Measurements from ENCODE around the gene USP44.

Gene USP44

DNA sequence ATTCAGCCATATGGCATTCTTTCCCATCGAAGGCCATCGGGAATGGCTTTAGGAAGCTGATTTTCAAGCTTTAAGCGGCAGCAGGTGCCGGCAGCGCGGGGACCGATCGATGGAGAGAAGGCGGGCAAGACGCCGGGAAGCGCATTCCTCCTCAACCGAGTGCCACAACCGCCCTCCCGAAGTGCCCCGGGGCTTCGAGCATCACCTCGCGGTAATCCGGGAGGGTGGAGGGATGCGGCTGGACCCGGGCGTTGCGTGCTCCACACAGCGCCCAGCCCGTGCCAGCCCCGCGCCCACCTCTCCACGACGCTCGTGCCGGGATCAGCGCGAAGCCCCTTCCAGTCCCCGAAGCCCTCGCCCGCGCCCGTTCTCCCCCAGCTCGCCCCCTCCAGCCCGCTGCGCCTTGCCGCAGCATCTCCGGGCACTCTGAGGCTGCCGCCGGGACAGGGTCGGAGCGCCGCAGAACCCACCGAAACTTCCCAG lies 3.2 kb downstream of the USP44 start:
- no peak for DNase-seq

DNA sequence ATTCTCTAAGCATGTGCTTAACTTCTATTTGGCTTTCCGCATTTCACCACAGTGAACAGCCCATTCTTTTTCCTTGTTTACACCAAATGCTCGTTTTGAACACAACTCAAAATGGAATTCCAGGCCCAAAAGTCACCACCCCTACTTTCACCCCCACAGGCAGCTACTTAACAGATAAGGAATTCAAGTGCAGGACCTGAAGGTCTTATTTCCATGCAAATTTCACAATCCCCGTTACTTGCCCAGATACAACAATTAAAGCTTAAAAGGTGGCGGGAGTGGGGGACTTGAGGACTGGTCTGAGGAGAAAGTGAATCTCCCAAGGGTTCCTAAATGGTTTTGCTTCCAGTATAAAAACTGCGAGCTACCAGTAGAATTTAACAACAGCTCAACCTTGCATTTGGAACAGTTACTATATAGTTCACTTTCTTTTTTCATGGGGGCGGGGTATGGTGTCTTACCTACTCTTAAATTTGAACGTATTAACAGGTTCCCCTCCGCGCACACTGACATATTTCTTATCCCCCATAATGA lies 3.7 kb downstream of the USP44 start:
- DNase-seq = peak; percentile 25

DNA sequence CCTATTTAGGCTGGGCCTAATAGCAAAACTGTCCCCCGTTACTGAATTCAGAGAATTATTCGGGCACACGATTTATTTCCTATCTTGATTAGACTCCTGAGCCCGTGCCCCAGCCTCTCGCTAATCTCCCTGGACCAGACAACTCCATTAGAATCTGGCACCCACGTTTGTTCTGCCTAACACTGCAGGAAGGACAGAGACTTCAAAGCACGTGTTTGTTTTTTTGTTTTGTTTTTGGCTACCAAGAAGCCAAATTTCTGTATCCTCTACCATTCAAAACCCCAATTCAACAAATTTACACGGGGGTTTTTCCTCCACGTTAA lies 4.8 kb downstream of the USP44 start:
- no peak for DNase-seq

DNA sequence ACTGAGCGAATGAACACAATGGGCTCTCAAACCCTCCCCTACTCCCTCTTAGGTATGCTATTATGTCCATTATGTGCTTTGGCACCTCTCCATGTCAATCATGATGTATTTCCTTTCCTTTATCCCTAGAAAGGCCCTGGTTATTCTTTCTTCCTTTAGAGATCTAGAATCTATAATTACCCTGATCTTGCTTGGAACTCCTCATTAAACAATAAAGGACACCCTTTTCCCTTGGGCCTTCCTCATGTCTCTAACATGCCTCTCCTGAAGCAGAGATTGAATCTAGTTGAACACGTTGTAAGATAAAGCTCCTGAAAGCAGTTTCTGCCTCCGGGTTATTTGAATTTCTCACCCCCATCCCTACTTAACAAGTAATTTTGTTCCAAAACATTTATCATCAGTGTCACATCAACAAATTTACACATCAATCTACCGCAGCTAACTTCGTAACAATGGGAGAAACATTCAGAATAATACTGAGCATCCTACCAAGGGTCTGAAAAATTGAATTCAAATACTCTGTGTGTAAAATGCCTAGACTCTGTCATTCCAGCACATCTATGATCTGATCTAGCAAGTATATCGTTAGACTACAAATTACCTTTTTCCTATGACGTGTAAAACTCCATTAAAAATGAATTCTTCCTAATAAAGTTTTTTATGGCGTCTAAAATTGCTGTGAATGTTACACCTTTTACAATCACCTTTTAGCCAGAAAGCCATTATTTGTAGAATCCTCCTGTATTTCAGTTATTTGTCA lies 5.4 kb downstream of the USP44 start:
- no peak for DNase-seq

DNA sequence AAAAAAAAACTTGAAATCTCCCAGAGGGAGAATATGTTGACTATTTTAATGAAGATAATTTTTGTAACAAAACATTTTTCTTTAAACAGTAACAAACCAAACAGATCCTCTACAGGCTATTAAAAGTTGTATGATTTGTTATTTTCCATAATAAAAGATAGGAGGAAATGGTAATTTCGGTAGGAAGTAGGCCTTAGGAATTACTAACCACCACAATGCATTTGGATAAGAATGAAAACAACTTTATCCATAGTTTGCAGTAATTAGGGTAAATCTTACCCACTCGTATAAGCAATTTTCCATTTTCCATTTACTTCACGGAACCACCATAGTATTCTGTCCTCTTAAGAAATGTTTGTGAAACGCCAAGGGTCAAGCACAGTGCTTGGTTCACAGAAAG lies 6.0 kb downstream of the USP44 start:
- DNase-seq = no peak

DNA sequence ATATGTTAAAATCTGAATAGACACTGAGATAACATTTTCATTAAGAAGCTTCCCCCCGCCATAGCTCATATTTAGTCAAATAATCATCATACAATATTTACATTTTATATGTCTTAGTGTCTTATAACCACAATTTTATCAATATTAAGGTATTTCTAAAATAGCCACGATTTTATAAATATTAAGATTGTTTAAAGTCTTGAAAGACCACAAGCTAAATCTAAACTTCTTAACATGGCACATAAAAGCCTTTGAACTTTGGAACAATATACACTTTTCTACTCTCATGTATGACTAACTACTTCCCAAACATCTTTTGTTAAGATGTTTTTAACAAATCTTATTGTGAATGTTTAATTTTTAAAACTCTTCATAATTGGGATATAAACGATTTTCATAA lies 6.5 kb downstream of the USP44 start:
- DNase-seq = no peak

DNA sequence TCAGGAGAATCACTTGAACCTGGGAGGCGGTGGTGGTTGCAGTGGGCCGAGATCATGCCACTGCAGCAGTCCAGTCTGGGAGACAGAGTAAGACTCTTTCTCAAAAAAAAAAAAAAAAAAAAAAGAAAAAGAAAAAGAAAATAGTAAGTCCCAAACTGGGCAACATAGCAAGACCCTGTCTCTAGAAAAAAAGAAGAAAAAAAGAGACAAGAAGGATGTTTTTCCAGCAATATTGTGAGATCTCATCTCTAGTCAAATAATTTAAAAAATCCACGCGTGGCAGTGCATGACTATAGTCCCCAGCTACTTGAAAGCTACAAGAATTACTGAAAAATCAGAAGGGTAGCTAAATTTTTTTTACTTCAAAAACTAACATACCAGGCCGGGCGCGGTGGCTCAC lies 8.0 kb downstream of the USP44 start:
- no peak for DNase-seq

DNA sequence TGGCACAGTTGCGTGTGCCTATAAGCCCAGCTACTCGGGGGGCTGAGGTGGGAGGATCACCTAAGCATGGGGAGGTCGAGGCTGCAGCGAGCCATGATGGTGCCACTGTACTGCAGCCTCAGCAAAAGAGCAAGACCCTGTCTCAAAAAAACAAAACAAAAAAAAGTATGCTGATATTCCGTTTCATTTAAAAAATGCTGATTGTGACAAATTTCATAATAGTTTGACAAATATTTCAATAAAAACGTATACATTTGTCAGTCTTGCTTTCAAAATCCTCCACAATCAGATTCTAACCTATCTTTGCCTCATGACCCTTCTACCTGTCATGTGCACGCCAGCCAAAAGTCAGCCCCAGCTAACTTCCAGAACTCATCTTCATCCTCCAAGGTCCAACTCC lies 9.8 kb downstream of the USP44 start:
- no peak for DNase-seq

DNA sequence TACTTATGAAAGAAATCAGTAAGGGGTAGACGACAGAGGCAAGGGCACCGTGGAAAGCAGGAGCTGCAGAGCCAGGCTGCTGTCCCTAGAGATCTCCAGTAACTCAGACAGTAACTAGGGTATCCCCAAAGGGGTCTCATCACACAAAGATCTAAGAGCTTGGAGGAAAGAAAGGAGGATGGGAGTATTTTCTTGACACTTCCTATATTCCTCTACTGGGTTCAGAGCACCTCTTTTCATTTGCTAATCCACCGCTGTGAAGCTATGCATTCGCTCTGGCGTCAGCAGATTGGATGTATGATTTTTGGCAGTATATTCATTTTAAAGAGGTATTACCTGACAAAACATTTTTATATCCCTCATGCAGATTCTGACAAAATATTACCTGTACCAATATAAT lies 12.6 kb downstream of the USP44 start:
- no peak for DNase-seq

DNA sequence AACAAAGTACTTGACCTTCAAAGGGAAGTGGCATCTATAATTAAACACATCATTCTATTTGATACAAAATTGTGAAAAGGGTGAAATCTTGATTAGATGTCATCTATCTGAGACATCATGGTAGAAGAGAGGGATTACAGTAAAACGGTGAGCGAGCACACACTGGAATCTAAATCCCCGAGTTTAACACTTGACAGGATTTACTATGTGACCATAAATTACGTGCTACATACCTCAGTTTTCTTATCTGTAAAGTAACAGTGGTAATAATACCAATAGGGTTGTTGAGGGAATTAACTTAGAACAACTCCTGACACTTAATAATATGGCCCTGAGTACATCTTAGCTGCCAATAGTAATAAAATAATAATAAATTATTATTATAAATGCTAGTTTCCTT lies 13.3 kb downstream of the USP44 start:
- no peak for DNase-seq

DNA sequence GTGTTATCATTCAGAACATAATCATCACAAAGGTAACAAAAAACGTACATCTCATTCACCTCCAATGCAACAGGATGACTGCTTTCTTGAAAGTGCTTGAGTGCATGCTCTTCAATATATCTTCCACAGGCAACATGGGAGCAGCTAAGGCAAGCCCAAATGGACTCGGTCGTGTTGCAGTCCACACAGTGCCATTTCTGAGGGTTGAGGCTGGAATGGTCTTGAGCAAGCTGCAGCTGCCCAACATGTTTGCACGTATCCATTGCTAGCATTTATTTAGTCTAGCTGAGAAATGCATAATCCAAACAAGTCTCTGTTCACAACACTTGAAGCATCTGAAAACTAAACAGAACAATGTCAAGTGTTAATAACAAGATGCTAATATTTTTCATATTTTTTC lies 17.3 kb downstream of the USP44 start:
- no peak for DNase-seq

DNA sequence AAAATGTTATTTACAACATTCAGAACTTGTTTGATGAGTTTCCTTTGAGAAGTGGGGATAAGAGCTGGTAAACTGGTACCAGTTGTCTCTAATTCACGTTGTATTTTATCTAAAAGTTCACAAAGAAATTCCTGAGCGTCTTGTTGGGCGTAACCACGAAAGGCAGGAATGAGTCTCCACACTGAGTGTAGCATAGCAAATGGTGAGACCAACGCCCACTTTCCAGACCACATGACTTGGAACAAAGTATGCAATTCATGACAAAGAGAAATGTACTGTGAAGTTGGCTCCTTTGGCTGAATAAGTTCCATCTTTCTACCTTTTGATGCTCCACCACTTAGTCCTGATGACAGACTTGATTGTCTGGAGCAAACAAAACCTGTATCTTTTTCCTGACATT lies 18.4 kb downstream of the USP44 start:
- DNase-seq = peak; percentile 69

DNA sequence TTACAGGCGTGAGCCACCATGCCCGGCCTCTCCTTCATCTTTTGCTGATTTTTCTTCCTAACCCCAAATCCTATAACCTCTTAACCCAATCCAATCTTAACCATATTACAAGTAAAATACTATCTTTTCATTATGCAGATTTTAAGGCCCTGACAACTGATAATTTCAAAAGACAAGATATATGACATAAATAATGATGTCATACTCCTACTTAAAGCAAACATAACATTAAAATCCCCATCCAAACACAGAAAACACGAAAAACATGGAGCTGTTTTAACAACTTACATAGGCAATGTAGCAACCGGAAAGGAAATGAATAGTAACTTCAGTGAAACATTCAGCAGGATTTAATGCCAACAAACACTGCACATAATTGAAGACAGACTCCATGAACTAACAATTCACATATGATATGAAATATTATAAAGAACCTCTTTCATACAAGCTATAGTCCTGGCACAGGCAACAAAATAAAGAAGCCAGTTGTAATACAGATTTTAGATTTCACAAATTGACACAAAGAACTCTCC lies 21.5 kb downstream of the USP44 start:
- peak; percentile 51 for DNase-seq

DNA sequence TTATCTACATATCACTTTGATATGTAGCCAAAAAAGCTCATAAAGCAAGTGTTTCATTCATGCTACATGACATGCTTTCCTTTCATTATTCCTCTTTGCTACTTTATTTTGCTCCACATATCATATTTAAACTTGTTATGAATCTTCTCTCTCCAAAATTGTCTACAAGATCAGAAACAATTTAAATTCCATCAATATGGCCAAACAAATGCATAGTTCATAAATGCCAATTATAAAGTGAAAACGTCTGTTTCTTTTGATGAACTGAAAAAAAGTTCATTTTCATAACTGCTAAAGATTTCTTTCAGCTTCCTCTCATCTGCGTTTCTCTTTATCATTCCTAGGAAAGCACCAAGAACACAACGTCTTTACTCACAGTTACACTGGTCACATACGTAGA lies 22.8 kb downstream of the USP44 start:
- DNase-seq = no peak

DNA sequence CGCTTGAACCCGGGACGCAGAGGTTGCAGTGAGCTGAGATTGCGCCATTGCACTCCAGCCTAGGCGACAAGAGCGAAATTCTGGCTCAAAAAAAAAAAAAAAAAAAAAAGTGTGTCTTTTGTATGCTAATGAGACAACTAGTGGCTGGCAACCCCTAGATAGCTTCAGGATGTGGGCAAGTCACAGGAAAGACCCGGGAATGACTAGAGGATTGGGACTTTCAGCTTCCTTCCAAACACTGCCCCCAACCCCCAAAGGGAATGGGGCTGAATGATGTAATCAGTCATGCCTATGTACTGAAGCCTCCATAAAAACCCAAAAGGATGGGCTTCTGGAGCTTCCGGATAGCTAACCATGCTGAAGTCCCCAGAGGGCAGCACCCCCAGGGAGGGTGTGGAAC lies 28.6 kb downstream of the USP44 start:
- peak; percentile 17 for DNase-seq

DNA sequence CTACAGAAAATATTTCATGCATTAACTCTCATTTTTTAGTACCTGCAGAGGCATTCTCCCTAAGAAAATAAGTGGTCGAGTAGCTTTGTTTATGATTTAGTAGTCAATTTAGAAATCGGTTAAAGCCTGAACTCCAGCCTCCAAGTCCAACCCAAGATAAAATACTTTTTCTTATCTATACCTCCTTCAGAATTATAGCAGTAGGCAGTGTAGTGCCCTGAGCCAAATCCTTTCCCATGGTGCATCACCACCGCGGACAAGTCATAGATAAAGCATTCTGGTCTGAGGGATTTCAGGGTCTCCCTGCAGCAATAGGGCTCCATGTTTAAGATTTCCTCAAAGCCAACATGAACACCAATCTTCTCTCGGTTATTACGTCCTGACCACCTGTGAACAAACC lies 30.5 kb downstream of the USP44 start:
- no peak for DNase-seq

DNA sequence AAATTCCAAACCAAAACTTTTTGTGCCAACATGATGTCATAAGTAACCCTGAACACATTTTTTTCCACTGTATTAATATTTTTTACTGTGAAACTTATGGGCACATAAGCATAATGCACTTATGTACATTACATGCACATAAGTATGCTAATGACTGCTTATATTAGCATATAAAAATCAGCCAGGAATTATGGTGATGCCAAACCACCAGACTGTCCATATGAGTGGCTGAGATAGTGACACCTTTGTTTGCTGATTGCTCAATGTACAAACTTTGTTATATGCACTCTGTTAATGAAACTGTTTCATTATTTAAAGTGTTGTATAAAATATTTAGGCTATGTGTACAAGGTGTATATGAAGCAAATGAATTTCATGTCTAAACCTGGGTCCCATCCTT lies 32.3 kb downstream of the USP44 start:
- no peak for DNase-seq

DNA sequence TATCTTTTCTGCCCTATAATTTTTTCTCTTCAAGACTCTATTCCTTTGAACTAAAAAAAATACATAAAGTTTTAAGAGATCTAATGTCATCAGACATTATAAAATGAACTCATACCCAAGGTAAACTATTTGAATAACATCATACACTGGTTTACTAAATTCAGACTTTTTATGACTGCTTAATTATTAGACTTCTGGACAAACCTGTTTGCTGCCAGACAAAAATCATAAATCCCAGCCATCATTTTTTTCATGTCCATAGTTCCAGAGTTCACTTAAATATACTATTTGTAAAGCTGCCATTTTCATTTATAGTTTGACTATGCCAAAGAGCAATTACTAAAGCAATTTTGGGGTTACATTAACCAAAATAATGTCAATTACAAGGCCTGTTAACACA lies 34.0 kb downstream of the USP44 start:
- DNase-seq = no peak

DNA sequence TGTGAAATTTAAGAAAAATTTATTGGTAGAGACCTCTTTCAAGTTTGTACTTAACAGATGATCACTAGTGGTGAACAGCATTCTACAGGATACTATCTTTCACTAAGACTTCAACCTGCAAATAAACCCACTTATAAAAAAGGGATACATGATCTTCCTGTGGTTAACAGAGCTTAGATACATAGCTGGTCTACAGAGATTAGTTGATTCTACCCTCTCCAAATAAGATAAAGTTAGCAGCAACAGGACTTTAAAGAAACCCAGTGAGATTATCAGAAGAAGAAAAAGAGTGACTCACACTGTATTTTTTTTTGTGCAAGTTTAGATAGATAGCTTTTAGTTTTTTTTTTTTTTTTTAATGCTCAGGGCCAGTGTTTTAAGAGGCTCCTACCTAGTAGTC lies 34.5 kb downstream of the USP44 start:
- DNase-seq = no peak

DNA sequence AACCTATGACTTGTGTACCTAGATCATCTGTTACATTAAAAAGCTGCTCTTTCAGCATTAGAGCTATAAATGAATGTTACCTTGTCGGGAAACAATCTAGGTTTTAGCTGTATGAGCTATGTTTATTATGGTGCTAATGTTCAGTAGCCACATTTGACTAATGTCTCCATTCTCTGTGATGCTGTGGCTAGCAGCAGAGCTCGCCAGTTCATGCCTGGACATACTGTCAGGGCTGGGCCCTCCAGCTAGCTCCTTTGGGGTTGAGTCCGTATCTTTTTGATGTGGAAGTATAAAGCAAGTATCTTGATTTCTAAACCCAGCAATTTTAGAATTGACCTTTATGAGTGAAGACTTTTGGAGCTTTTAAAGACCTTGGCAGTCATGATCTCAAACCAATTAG lies 36.1 kb downstream of the USP44 start:
- DNase-seq = no peak

DNA sequence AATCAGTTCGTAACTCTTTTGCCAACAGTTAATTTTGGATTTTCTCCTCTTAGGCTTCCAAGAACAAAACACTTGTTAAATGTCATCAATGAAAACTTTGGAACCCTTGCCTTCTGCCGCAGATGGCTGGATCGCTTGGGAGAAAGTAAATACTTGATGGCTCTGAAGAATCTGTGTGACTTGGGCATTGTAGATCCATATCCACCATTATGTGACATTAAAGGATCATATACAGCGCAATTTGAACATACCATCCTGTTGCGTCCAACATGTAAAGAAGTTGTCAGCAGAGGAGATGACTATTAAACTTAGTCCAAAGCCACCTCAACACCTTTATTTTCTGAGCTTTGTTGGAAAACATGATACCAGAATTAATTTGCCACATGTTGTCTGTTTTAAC lies 37.7 kb downstream of the USP44 start:
- no peak for DNase-seq

DNA sequence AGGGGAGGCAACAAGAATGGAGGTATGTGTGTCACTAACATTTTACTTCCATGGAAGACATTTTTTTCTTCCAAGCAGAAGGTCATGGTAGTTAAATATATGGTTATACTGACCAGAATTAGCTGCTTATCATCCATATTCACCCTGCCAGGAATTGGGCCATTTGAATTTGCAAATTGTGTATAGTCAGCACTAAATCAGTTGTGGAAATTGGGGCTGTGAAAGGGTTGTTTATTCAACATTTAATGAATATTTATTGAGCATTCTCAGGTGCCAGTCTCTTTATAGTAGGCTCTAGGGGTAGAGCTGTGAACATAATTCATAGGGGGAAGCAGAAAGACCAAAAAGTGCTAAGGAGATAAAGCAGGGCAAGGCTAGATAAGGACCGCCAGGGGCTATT lies 39.3 kb downstream of the USP44 start:
- no peak for DNase-seq

DNA sequence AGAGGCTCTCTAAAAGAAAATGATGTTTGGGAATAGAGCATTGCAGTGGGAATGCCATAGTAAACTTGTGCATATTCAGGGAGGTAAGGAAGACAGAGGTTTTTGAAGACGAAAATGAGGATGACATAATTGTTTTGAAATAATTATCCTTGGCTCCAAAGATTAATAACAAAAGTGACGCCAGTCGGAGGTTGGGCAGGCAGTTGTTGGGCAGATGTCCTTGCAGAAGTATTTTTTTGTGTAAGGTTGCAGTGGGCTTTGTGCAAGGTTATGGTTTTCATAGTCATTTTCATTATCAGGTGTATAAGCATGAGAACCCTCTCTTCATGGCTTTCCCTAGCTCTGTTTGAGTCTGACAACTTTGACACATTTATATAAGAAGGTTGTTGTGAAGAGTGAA lies 42.0 kb downstream of the USP44 start:
- no peak for DNase-seq

DNA sequence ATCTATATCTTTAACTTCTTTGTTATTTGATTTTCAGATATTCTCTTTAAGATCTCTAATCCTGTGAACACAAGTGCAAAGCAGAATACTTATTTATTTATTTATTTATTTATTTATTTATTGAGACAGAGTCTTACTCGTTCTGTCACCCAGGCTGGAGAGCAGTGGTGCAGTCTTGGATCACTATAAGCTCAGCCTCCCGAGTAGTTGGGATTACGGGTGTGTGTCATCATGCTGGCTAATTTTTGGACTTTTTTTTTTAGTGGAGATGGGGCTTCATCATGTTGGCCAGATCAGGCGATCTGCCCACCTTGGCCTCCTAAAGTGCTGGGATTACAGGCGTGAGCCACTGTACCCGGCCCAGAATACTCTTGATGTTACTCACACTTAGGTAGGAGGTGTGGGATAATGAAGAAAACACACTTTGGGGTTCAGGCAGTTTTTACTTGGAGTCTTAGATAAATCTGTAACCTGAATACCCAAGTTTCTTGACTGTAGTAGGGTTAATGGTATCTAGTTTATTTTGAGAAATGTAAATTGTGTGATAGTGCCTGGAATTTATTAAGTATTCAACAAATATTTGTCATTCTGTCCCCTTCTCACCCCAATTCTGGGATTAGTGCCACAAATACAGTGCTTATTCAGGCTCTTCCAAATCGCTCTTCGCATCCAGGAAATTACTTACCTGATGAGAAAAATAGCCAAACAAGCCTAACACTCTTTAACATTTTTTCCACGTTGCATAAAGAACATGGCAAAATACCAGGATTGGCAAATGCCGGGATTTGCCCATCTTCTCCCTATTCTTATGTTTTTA lies 44.4 kb downstream of the USP44 start:
- peak; percentile 7 for DNase-seq
